Breast epithelium (tissue), 4 donors: Measurements from ENCODE around the gene ATXN7L1. TPM values are rescaled to one million over a fixed set of nuclear protein-coding genes. Genes with fewer than 3 reads are reported as not detected.
A peak's percentile ranks its signal among the peaks of the same experiment; 100 is the strongest.

Experiments used
- DNase-seq, 2 donors: peaks; one replicate each; pipeline ENCODE4 v3.0.0-alpha.2; 2019; ENCODE audit warnings: low spot score in 2 of 2
- H3K27ac ChIP-seq, 2 donors: fragments of 200-600 bp; sonication (generic) in 1 of 2; one replicate each; pipeline ENCODE4 v1.5.1; 2016 to 2019; ENCODE audit warnings: mild to moderate bottlenecking in 1 of 2
- H3K27me3 ChIP-seq, 2 donors: fragments of 200-600 bp; sonication (generic) in 1 of 2; one replicate each; pipeline versions ENCODE4 v1.5.1 to v1.6.0; 2017 to 2019; ENCODE audit warnings: control low read depth in 1 of 2, mild to moderate bottlenecking in 1 of 2
- H3K36me3 ChIP-seq: fragments of 200-600 bp; one replicate; pipeline ENCODE4 v1.5.1; 2019
- H3K4me1 ChIP-seq, 2 donors: fragments of 200-600 bp; sonication (generic); one replicate each; pipeline ENCODE4 v1.5.1; 2016 to 2019; ENCODE audit warnings: control low read depth in 1 of 2
- H3K4me3 ChIP-seq, 3 donors: fragments of 200-600 bp; sonication (generic); 1 replicate in 2 of 3; 2 replicates in 1 of 3; pipeline ENCODE4 v1.5.1; 2016 to 2019; ENCODE audit warnings: mild to moderate bottlenecking in 3 of 3, moderate library complexity in 2 of 3
- H3K9me3 ChIP-seq, 2 donors: fragments of 200-600 bp; sonication (generic) in 1 of 2; one replicate each; pipeline ENCODE4 v1.5.1; 2016 to 2019; ENCODE audit warnings: control low read depth in 1 of 2
- POLR2A ChIP-seq: fragments of 450-650 bp; IDR thresholded peaks from one replicate; pipeline ENCODE4 v1.6.1; 2016; ENCODE audit warnings: antibody characterized with exemption, mild to moderate bottlenecking, moderate library complexity
- POLR2AphosphoS5 ChIP-seq, 3 donors: sonication (generic); formaldehyde crosslinking; IDR thresholded peaks; one replicate each; pipeline ENCODE4 v1.6.1; 2017; ENCODE audit warnings: antibody characterized with exemption in 3 of 3
- intact Hi-C: fragments of 100-400 bp; cut with DNase I; formaldehyde crosslinking; loops from one replicate; pipeline ENCODE4 v1.15.1; 2023; ENCODE audit warnings: low total_unique reads
- total RNA-seq, 3 donors: library from RNA; depleted of rRNA; stranded (reverse); fragments of >200 nt; gene quantifications; one replicate each; pipeline ENCODE4 v1.1.0, GENCODE V29; 2016
- TF ChIP-seq, protein P1 (sequence below), 3 donors: fragments of 450-650 bp; IDR thresholded peaks; one replicate each; pipeline ENCODE4 v1.5.1; 2016 to 2017; ENCODE audit warnings: antibody characterized with exemption in 3 of 3, mild to moderate bottlenecking in 3 of 3, moderate library complexity in 3 of 3

The ATXN7L1 gene
- total RNA-seq, 3 donors from 2014 or later = 10.7 to 18.4 (median 12.5) TPM

DNA sequence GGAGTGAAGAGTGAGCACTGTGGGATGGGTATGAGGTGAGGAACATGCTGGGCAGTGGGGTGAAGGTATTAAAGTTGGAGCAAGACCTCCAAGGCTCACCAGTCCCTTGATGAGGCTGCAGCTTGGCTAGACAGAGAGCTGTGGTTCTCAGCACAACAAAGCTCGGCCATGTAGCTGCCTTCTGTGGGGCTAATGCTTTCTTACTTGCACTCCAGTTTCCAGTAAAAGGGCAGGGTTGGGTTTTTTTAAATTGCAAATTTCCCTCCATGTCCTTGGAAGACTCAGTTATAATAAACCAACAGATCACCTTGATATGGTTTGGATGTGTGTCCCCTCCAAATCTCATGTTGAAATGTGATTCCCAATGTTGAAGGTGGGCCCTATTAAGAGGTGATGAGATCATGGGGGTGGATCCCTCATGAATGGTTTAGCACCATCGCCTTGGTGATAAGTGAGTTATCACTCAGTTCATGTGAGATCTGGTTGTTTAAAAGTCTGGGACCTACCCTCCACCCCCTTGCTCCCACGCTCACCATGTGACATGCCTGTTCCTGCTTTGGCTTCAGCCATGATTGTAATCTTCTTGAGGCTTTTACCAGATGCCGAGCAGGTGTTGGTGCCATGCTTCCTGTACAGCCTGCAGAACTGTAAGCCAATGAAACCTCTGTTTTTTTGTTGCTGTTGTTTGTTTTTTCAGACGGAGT, 55.9 kb downstream of the ATXN7L1 start:
- Histone ChIP-seq H3K4me3 (no peak overlapping the region), H3K9me3 (no peaks in the 10 kb centered on the region), H3K4me1 (peaks cover 0 to 5% of the 10 kb centered on the region in 2 donors), H3K36me3 (no peaks in the 10 kb centered on the region), H3K27me3 (no peaks in the 10 kb centered on the region), H3K27ac (no peak overlapping the region)
- intact Hi-C loops = loop anchor here (10.0 kb wide), 1 partner anchor 346 kb away; no protein-coding TSS in a partner anchor
- TF ChIP-seq, protein P1, sequence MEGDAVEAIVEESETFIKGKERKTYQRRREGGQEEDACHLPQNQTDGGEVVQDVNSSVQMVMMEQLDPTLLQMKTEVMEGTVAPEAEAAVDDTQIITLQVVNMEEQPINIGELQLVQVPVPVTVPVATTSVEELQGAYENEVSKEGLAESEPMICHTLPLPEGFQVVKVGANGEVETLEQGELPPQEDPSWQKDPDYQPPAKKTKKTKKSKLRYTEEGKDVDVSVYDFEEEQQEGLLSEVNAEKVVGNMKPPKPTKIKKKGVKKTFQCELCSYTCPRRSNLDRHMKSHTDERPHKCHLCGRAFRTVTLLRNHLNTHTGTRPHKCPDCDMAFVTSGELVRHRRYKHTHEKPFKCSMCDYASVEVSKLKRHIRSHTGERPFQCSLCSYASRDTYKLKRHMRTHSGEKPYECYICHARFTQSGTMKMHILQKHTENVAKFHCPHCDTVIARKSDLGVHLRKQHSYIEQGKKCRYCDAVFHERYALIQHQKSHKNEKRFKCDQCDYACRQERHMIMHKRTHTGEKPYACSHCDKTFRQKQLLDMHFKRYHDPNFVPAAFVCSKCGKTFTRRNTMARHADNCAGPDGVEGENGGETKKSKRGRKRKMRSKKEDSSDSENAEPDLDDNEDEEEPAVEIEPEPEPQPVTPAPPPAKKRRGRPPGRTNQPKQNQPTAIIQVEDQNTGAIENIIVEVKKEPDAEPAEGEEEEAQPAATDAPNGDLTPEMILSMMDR (IDR thresholded peaks at IDR 0.05) = no peak
- TF ChIP-seq POLR2A = no peak
- TF ChIP-seq POLR2AphosphoS5 (IDR thresholded peaks at IDR 0.05) = no peak
- no peak for DNase-seq

DNA sequence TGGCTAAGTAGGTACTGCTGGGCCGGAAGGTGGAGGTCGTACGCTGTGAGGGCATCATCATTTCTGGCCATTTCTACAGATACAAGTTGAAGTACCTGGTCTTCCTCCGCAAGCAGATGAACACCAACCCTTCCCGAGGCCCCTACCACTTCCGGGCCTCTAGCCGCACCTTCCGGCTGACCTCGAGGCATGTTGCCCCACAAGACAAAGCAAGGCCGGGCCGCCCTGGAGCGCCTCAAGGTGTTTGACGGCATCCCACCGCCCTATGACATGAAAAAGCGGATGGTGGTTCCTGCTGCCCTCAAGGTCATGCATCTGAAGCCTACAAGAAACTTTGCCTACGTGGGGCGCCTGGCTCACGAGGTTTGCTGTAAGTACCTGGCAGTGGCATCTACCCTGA, 56.8 kb downstream of the ATXN7L1 start:
- H3K27ac ChIP-seq = no peak overlapping the region
- no peaks in the 10 kb centered on the region for H3K9me3 ChIP-seq
- H3K4me3 ChIP-seq = no peak overlapping the region
- no peaks in the 10 kb centered on the region for H3K36me3 ChIP-seq
- no peak for DNase-seq
- H3K4me1 ChIP-seq = peaks cover 0 to 5% of the 10 kb centered on the region in 2 donors
- intact Hi-C loops = no loop called here
- no peaks in the 10 kb centered on the region for H3K27me3 ChIP-seq
- TF ChIP-seq POLR2AphosphoS5 (IDR thresholded peaks at IDR 0.05) = no peak
- no peak for TF ChIP-seq POLR2A
- TF ChIP-seq, protein P1 (IDR thresholded peaks at IDR 0.05) = no peak

DNA sequence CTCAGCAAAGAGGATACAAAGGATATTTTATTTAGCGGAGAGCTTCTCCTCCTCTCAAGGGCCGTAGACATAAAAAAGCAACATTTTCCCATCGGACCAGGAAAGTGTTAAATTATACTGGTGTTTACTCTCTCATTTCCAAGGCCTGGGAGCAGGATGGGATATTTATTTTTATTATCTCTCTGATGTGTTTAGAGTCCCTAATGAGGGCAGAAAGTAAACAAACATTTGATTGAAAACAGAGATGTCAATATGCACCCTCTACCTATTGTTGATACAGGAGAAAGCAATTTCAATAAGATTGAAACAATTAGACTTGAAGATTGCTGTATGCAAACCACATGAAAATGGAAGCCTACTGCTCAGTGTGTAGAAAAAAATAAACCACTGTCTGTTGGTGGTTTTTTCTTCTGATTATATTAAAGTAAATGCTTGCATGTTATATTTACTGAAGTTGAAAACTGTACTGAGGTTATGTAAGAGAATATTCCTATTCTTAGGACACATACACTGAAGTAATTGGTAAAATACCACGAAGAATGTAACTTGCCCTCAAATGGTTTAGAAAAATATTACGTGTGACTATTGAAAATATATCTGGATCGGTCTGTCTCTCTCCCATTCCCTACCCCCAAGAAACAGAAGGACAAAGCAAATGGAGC, 59.3 kb downstream of the ATXN7L1 start:
- Histone ChIP-seq H3K4me1 (peaks cover 0 to 5% of the 10 kb centered on the region in 2 donors), H3K9me3 (no peaks in the 10 kb centered on the region), H3K36me3 (no peaks in the 10 kb centered on the region), H3K27me3 (no peaks in the 10 kb centered on the region), H3K4me3 (no peak overlapping the region), H3K27ac (no peak overlapping the region)
- DNase-seq = no peak
- intact Hi-C loops = no loop called here
- TF ChIP-seq, protein P1 (IDR thresholded peaks at IDR 0.05) = no peak
- TF ChIP-seq POLR2A (no peak), POLR2AphosphoS5 (IDR thresholded peaks at IDR 0.05) (no peak)

DNA sequence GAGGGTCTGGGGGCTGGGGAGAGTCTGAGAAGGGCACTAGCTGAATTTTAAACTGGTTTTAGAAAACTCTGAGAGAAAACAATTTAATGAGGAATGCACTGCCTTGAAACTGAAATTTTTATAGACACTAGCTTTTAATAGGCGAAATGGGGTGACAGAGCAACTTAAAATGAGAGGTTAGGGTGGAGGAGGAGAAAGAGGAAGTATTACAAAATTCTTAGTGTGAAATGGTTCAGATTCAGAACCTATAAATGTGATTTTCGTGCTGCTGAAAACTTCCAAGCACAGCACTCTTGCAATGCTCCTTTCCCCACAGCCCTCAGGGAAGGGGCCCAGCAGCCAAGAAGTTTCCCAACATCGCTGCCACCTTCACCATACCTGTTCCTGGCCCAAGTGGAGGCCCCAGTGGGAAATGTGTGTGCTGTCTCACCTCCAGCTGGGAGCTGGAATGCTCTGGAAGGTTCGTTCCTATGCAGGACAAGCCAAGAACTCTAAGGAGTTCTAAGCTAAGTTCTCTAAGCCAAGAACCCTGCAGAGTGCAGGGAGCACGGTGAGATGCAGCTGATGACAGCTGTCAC, 60.0 kb downstream of the ATXN7L1 start:
- peak in 1 of 2 donors; percentile 60 for DNase-seq
- intact Hi-C loops = no loop called here
- no peaks in the 10 kb centered on the region for H3K9me3 ChIP-seq
- peaks cover 0 to 5% of the 10 kb centered on the region in 2 donors for H3K4me1 ChIP-seq
- no peak overlapping the region for H3K4me3 ChIP-seq
- no peaks in the 10 kb centered on the region for H3K36me3 ChIP-seq
- TF ChIP-seq, protein P1 (IDR thresholded peaks at IDR 0.05) = no peak
- no peak for TF ChIP-seq POLR2A
- TF ChIP-seq POLR2AphosphoS5 (IDR thresholded peaks at IDR 0.05) = no peak
- H3K27me3 ChIP-seq = no peaks in the 10 kb centered on the region
- no peak overlapping the region for H3K27ac ChIP-seq

GRCh38 chr7:105815576-105815975, 60.8 kb downstream of the ATXN7L1 start:
- Histone ChIP-seq H3K4me3 (no peak overlapping the region), H3K27ac (no peak overlapping the region), H3K36me3 (no peaks in the 10 kb centered on the region), H3K4me1 (peaks cover 0 to 5% of the 10 kb centered on the region in 2 donors), H3K9me3 (no peaks in the 10 kb centered on the region), H3K27me3 (no peaks in the 10 kb centered on the region)
- TF ChIP-seq, protein P1 (IDR thresholded peaks at IDR 0.05) = no peak
- TF ChIP-seq POLR2AphosphoS5 (IDR thresholded peaks at IDR 0.05) = no peak
- TF ChIP-seq POLR2A = no peak
- intact Hi-C loops = no loop called here
- DNase-seq = peak in 1 of 2 donors; percentile 68
